ENCODE results near the gene AMPD2.

Gene AMPD2

DNA sequence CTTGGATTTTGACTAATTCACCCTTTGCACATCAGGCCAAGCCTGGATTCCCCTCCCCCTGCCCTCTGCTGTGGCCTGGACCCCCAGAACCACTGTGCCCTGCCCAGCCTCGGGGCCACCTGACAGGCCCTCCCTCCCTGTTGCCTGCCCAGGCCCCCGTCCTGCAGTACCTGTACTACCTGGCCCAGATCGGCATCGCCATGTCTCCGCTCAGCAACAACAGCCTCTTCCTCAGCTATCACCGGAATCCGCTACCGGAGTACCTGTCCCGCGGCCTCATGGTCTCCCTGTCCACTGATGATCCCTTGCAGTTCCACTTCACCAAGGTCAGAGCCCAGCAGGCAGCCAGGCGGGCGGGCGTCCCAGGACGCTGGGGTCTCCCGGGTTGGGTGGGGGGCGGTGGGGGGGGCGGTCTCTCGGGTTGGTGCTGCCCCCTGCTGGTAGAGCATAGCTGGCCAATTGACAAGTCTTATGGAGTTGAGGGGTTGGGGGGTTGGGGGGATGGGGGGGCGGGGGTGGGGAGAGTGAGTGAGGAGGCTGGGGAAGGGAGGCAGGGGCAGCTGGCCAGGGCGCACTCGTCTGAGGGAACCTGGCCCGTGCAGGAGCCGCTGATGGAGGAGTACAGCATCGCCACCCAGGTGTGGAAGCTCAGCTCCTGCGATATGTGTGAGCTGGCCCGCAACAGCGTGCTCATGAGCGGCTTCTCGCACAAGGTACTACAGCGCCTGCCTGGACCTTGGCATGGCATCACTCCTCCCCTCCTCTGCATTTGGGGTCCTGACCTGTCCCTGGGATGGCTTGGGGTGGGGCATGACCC is 10.7 kb downstream of the AMPD2 start:
- DNase-seq (ENCODE audit: low read depth in 2 of 2): no peak

DNA sequence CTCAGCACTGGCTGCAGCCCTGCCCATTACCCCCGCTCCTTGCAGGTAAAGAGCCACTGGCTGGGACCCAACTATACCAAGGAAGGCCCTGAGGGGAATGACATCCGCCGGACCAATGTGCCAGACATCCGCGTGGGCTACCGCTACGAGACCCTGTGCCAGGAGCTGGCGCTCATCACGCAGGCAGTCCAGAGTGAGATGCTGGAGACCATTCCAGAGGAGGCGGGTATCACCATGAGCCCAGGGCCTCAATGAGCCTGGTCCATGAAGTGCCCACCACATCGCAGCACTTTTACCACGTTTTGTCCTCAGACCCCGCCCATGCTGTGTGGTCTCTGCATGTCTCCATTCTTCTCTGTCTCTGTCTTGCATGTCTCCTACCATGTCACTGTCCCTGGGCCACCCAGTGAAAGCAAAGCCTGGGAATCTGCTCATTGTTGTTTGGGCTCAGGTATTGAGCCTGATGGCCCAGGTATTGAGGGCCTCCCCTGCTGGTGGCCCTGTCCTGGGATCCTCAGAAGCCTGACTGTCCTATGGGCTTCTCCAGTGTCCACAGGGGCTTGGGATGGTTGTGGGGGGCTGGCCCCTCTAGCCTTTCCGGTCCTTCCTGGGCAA is 11.4 kb downstream of the AMPD2 start:
- DNase-seq (ENCODE audit: low read depth in 2 of 2): no peak

DNA sequence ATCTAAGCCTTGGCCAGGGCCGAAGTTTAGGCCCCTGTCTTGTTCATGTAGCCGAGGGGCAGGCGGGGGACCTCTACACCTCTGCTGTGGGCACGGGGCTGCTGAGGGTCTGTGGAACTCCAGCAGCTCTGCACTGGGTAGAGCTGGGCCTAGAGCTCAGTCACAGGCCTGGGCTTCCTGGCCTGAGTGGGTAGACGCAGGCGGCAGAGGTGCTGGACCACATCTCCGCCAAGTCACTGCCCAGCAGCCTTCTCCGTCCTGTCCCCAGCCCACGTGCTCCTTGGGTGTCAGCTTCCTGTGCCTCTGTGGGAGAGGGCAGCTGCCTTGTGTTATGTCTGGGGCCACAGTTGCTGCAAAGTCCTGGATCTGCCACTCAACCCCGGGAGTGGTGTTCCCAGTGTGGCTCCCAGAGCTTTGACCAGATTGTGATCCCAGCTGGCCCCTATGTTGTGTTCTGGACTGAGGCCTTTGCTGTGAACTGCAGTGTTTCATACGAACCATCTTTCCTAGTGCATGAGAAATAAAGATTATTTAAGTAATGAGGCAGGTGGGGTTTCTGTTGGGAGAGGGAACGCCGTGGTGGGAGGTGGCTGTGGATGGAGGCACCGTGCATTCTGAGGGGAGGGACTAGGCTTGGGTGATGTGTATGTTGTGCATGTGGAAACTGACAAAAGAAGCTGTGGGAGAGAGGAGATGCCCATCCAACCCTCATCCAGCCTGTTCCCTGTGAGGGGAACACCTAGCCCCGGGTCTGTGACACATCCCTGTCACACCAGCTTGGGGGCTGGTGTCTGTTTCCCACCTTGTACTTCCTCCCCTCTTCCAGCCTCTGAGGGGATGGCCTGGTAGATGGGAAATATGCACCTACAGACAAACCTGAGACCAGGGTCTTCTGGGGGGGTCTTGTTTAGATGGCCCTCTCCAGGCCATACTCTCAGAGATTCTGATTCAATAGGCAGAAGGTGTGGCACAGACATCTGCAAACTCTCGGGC is 12.2 kb downstream of the AMPD2 start:
- no peak for DNase-seq (ENCODE audit: low read depth in 2 of 2)

DNA sequence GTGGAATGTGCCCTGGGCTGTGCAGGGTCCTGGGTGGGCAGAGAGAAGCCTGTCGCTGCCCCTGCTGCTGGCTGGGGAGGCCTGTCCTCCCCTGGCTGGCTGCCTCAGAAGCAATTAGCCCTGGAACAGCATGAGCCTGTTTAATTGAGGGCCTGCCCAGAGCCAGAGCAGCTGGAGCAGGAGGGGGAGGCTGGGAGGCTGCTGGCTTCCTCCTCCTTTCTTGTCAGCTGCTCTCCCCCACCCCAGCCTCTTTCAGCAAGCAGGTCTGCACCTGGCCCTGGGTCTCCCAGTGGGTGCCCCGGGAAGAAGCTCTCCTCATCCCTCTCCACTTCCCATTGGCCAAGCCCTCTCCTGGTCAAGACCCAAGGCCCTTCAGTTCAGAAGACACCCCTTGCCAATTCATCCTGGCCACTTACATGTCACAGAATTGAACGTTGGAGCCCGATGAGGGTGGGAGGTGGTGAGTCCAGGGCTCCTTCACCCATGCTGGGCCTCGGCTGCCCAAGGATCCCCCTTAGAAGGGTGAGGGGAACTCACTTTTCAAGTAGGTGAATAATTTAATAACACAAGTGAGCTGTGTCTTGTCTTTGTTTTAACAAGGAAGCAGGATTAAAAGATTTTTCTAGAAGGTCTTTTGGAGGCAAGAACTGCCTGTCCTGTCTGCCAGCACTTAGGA is 13.2 kb downstream of the AMPD2 start:
- DNase-seq (ENCODE audit: low read depth in 2 of 2): no peak

DNA sequence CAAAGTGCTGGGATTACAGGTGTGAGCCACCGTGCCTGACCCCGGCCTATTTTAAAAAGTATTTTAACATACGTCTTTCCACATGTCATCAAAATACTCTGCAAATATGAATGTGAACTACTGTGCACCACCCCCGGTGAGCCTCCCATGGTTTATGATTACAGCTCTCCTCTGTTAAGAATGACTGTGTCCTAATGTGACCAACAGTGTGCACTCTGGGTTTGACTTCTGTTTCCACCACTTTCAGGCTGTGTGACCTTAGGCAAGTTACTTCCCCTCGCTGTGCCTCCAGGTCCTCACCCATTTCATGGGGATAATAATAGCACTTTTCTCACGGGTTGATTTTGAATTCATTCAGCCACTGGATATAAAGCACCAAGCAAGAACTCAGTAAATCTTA is 14.7 kb downstream of the AMPD2 start:
- no peak for DNase-seq (ENCODE audit: low read depth in 2 of 2)

GRCh38 chr1:109634771-109635750 is 15.4 kb downstream of the AMPD2 start:
- DNase-seq (ENCODE audit: low read depth in 2 of 2): no peak

DNA sequence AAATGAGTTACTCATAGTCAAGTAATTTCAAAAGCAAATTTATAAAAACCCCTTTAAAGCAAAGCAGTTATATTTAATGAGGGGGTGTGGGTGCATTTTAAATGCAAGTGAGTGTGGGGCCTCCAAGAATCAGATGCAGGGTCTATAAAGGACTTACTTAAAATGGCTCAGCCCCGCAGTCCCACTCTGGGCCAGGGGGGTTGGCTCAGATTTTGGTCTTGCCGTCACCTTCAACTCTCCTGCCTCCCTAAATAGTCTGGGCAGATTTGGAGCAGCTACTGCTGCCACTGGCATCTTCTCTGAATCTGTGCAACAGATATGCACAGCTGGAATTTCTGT is 16.2 kb downstream of the AMPD2 start:
- no peak for DNase-seq (ENCODE audit: low read depth in 2 of 2)

DNA sequence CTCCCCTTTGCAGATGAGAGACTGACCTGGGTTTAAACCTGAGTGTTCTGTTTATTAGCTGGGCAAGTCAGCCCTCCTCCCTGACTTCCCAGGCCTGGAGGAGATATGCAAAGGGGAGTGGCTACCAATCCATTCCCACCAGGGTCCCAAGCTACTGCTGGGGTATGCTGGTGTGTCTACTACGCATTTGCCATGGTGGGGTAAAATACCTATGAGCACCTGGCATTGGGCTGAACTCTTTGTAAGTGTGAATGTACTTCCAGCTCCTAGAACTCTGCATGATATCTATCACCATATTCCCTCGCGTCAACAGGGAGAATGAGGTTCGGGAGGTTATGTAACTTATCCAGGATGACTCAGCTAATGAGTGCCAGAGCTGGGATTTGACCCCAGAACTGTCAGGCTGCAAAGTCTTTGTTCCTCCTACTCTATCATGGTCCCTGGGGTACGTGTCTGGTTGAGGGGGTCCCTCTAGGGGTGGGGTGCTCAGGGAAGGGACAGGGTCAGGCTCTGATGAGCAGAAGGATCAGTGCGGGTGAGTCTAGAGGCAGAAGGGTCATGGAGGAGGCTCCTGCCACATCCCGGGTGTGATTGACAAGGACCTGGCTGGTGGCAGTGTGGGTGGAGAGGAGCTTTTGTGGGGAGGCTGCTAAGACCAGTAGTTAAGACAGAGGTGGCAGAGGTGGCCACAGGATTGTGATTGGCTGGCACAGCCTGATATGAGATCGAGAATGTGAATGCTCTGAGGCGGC is 16.7 kb downstream of the AMPD2 start:
- DNase-seq (ENCODE audit: low read depth in 2 of 2): no peak

DNA sequence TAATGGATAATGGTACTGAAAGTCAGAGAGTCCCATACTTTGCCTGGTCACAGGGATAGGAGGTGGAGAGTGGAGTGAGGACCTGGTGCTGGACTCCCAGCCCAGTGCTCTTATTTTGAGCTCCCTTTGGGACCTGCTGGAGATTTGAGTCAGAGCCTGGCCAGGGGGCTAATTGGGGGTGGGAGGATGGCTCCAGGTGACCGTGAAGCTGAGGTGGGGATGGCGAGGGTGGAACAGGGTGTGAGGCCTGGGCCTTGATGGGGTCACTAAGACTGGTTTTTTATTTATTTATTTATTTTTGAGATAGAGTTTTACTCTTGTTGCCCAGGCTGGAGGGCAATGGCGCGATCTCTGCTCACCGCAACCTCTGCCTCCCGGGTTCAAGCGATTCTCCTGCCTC is 17.8 kb downstream of the AMPD2 start:
- DNase-seq (ENCODE audit: low read depth in 2 of 2): no peak

GRCh38 chr1:109639063-109639840 is 19.6 kb downstream of the AMPD2 start:
- DNase-seq (ENCODE audit: low read depth in 2 of 2): no peak

- no peak for DNase-seq (ENCODE audit: low read depth in 2 of 2)
Measured at GRCh38 chr1:109639841-109640184, 20.2 kb downstream of the AMPD2 start.

- no peak for DNase-seq (ENCODE audit: low read depth in 2 of 2)
Measured at GRCh38 chr1:109640285-109640865, 20.7 kb downstream of the AMPD2 start.

- no peak for DNase-seq (ENCODE audit: low read depth in 2 of 2)
Measured at GRCh38 chr1:109641078-109641740, 21.6 kb downstream of the AMPD2 start.

- no peak for DNase-seq (ENCODE audit: low read depth in 2 of 2)
Measured at GRCh38 chr1:109641861-109642260, 22.2 kb downstream of the AMPD2 start.

DNA sequence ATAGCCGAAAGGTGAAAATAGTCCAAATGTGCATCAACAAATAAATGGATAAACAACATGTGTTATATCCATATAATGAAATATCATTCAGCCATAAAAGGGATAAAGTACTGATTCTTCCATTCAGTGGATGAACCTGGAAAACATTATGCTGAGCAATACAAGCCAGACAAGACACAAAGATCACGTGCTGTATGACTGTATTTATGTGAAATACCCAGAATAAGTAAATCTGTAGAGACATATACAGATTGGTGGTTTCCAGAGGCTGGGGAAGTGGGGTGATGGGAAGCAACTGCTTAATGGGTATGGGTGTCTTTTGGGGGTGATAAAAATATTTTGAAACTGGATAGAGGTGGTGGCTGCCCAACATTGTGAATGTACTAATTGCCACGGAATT is 23.0 kb downstream of the AMPD2 start:
- DNase-seq (ENCODE audit: low read depth in 2 of 2): no peak

DNA sequence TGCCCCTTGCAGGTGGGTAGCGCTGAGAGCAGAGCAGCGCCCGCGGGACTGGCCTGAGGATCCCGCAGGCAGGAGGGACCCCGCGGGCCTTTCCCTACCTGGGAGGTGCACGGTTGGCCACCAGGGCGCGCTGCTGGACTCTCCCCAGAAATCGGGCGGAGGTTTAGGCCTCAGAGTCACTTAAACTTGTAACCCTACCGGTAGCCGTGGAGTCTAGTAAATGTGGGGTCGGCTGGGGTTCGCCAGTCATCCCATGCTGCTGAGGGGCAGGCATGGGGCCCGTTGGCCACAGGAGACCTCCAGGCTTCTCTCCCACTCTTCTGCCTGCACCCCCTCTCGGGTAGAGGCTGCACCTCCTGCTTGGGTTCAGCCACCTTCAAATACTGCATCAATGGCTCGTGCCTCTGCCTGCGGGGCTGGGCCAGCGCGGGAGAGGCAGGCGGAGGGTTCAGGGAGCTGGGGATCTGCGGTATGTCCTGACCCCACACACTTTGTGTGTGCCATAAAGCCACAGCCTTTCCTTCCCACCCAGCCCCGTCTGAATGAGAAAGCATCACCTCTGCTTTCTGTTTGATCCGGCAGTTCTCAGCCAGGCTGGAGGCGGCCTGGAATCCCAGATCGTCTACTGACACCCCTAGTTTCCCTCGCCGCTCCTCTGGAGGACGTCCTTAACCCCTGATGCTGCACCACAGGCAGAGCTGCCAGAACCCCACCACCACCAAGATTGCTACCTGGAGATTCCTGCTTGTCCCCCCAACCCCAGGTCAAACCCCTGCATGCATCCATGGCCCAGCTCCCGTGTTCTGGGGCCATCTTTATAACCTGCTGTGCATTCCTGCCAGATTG is 24.0 kb downstream of the AMPD2 start:
- DNase-seq (ENCODE audit: low read depth in 2 of 2): no peak

DNA sequence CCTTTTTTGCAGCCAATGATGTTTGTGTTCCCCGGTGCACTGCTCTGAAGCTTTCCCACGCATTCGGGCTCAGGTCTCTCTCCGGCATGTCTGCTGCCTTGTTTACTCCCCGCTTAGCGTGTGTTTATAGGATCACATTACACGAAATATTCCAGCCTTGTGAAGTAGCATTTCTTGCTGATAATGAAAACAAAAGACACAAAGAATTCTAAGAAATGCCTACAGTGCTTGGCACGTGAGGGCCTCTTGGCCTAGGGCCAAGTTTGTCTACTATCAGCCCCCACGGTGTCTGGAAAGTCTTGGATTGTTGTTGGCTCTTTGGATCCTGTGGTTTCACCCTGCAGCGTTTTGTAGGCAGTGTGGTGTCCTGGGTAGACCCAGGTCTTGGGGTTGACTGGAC is 25.0 kb downstream of the AMPD2 start:
- DNase-seq (ENCODE audit: low read depth in 2 of 2): no peak
